Vagina (tissue), 2 donors: ENCODE results near the gene HDAC7. TPM values are rescaled to one million over a fixed set of nuclear protein-coding genes. Genes with fewer than 3 reads are reported as not detected.

Experiments
- DNase-seq, 2 donors: peaks; one replicate each; pipeline ENCODE4 v3.0.0-alpha.2; 2017; ENCODE audit errors: extremely low spot score in 2 of 2
- H3K27ac ChIP-seq: fragments of 200-600 bp; sonication (generic); one replicate; pipeline ENCODE4 v1.5.1; 2019
- H3K27me3 ChIP-seq: fragments of 200-600 bp; sonication (generic); one replicate; pipeline ENCODE4 v1.5.1; 2019
- H3K36me3 ChIP-seq, 2 donors: fragments of 200-600 bp; sonication (generic); one replicate each; pipeline ENCODE4 v1.5.1; 2017 to 2019
- H3K4me1 ChIP-seq: fragments of 200-600 bp; sonication (generic); one replicate; pipeline ENCODE4 v1.5.1; 2019
- H3K4me3 ChIP-seq, 2 donors: fragments of 200-600 bp; sonication (generic); 1 replicate in 1 of 2; 2 replicates in 1 of 2; pipeline ENCODE4 v1.5.1; 2016 to 2019
- H3K9me3 ChIP-seq: fragments of 200-600 bp; sonication (generic); one replicate; pipeline ENCODE4 v1.5.1; 2019
- CTCF ChIP-seq, 3 experiments: fragments of 450-650 bp in 2 of 3; fragments of 200-600 bp in 1 of 3; sonication (generic) in 1 of 3; IDR thresholded peaks; one replicate each; pipeline ENCODE4 v1.5.1; 2017 to 2019; ENCODE audit warnings: antibody characterized with exemption in 3 of 3, mild to moderate bottlenecking in 2 of 3, moderate library complexity in 2 of 3
- POLR2A ChIP-seq, 2 donors: fragments of 450-650 bp; IDR thresholded peaks; one replicate each; pipeline ENCODE4 v1.6.1; 2017; ENCODE audit warnings: antibody characterized with exemption in 2 of 2, mild to moderate bottlenecking in 2 of 2, moderate library complexity in 2 of 2
- POLR2AphosphoS5 ChIP-seq, 2 donors: sonication (generic); formaldehyde crosslinking; IDR thresholded peaks; one replicate each; pipeline ENCODE4 v1.9.0; 2017; ENCODE audit warnings: antibody characterized with exemption in 2 of 2, mild to moderate bottlenecking in 2 of 2, low read depth in 1 of 2; ENCODE audit not compliant: insufficient read depth in 1 of 2
- intact Hi-C: fragments of 100-400 bp; cut with DNase I; formaldehyde crosslinking; loops from one replicate; pipeline ENCODE4 v1.15.1; 2023
- total RNA-seq: library from RNA; depleted of rRNA; stranded (reverse); fragments of >200 nt; gene quantifications from one replicate; pipeline ENCODE4 v1.2.3, GENCODE V29; 2016

The HDAC7 gene
- total RNA-seq, 1 donor from 2014 or later, result 67.0 TPM

DNA sequence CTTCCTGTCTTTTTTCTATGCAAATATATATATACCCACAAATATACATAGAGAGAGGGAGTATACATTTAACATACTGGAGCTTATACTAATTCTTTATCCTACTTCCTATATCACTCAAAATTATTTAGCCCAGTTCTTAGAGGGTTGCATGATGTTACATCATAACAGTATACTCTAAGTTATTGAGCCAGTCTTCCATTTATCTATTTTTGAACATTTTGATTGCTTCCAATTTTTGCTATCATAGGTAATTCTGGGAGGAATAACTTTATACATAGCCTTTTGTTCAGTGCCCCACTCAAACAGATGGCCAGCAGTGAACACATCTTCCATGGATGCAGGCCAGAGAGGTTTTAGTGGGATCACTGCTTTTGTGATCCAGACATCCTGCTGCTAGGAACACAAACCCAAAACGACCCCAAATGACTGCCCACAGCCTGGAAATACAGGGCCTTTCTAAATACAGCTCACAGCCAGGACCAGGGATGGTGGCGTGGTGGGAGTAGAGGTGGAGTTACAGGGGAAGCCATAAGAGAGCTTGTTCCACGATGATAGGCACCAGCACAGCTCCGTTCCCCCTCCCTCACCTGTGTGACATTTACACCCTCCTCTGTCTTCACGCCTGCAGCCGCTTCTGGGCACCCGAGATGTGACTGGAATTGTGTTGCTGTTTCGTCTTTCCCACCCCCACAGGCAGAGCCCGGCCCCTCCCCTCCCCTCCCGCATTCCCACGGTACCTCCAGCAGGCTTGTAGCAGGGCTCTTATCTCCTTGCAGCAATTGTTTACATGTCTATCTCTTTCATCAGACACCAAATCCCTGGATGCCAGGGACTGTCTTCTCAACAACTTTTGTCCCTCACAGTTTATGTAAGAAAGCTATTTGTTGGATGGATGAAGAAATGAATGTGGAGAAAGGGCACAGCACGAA is 30.7 kb upstream of the HDAC7 start:
- DNase-seq, result no peak

DNA sequence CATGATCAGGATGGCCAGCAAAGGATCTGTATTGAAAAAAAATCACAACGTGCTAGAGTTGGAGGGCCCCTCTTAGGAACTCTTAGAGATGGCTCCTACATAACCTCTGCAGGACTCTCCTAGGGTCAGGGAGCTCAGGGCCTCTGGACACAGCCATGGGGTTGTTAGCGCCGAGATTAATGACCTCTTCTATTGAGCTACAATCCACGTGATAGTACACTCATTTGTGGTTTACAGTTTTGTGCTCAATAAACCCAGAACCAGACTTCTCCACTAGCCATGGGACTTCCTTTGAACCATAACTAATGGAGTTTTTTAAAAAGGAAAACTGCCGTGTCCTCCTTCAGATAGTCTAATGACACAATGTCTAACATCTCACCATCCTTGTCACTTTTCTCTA is 29.6 kb upstream of the HDAC7 start:
- no peaks in the 10 kb centered on the region for H3K27me3 ChIP-seq

More for the DNA sequence above, 30.7 kb upstream of the HDAC7 start:
- Histone ChIP-seq H3K27ac (no peak overlapping the region), H3K4me1 (peaks cover 5% of the 10 kb centered on the region), H3K4me3 (no peak overlapping the region), H3K9me3 (no peaks in the 10 kb centered on the region), H3K36me3 (peaks cover 0 to 9% of the 10 kb centered on the region in 2 donors), H3K27me3 (no peaks in the 10 kb centered on the region)
- TF ChIP-seq POLR2AphosphoS5 (IDR thresholded peaks at IDR 0.05; ENCODE audit: insufficient read depth in 1 of 2, low read depth in 1 of 2), result no peak
- no peak for TF ChIP-seq CTCF (IDR thresholded peaks at IDR 0.05)
- TF ChIP-seq POLR2A (IDR thresholded peaks at IDR 0.05), result no peak
- intact Hi-C loops, result no loop called here

GRCh38 chr12:47848853-47849252 is 29.1 kb upstream of the HDAC7 start:
- Histone ChIP-seq H3K27me3 (no peaks in the 10 kb centered on the region), H3K9me3 (no peaks in the 10 kb centered on the region), H3K4me3 (no peak overlapping the region), H3K4me1 (peaks cover 19% of the 10 kb centered on the region), H3K27ac (no peak overlapping the region), H3K36me3 (peaks cover 0 to 5% of the 10 kb centered on the region in 2 donors)
- intact Hi-C loops, result no loop called here
- TF ChIP-seq POLR2AphosphoS5 (IDR thresholded peaks at IDR 0.05; ENCODE audit: insufficient read depth in 1 of 2, low read depth in 1 of 2) (no peak), CTCF (IDR thresholded peaks at IDR 0.05) (no peak), POLR2A (IDR thresholded peaks at IDR 0.05) (no peak)
- DNase-seq, result no peak

More for the DNA sequence above, 29.6 kb upstream of the HDAC7 start:
- H3K27ac ChIP-seq, result no peak overlapping the region
- intact Hi-C loops, result no loop called here
- no peaks in the 10 kb centered on the region for H3K9me3 ChIP-seq
- DNase-seq, result no peak
- peaks cover 16% of the 10 kb centered on the region for H3K4me1 ChIP-seq
- TF ChIP-seq CTCF (IDR thresholded peaks at IDR 0.05) (no peak), POLR2A (IDR thresholded peaks at IDR 0.05) (no peak), POLR2AphosphoS5 (IDR thresholded peaks at IDR 0.05; ENCODE audit: insufficient read depth in 1 of 2, low read depth in 1 of 2) (no peak)
- H3K36me3 ChIP-seq, result peaks cover 0 to 5% of the 10 kb centered on the region in 2 donors
- H3K4me3 ChIP-seq, result no peak overlapping the region

GRCh38 chr12:47846294-47846996 is 26.7 kb upstream of the HDAC7 start:
- intact Hi-C loops, result no loop called here

More at GRCh38 chr12:47846294-47846996, 26.7 kb upstream of the HDAC7 start:
- H3K4me1 ChIP-seq, result peaks cover 19% of the 10 kb centered on the region
- H3K9me3 ChIP-seq, result no peaks in the 10 kb centered on the region
- H3K27ac ChIP-seq, result no peak overlapping the region
- no peaks in the 10 kb centered on the region for H3K27me3 ChIP-seq
- TF ChIP-seq CTCF (IDR thresholded peaks at IDR 0.05), result no peak
- TF ChIP-seq POLR2AphosphoS5 (IDR thresholded peaks at IDR 0.05; ENCODE audit: insufficient read depth in 1 of 2, low read depth in 1 of 2), result no peak
- no peak for TF ChIP-seq POLR2A (IDR thresholded peaks at IDR 0.05)
- DNase-seq, result no peak
- no peaks in the 10 kb centered on the region for H3K36me3 ChIP-seq
- H3K4me3 ChIP-seq, result no peak overlapping the region
